Heart left ventricle (tissue), 16 donors: ENCODE measurements around the gene RNF182. TPM values are rescaled to one million over a fixed set of nuclear protein-coding genes. Genes with fewer than 3 reads are reported as not detected.

Experiments used
- ATAC-seq, 4 donors: fragments of 200-7000 bp; cut with Tn5 transposase; one replicate each; pipeline ENCODE4 v1.9.1; 2020 to 2022; ENCODE audit warnings: moderate library complexity in 4 of 4, mild to moderate bottlenecking in 3 of 4, moderate number of reproducible peaks in 1 of 4
- DNase-seq, 5 donors: peaks; one replicate each; pipeline ENCODE4 v3.0.0-alpha.2; 2020
- H3K27ac ChIP-seq, 12 donors: fragments of 200-600 bp; sonication (generic) in 4 of 12; one replicate each; pipeline versions ENCODE4 v1.5.0 to v1.8.0; 2016 to 2022; ENCODE audit warnings: mild to moderate bottlenecking in 2 of 12
- H3K27me3 ChIP-seq, 9 donors: fragments of 200-600 bp; sonication (generic) in 2 of 9; one replicate each; pipeline versions ENCODE4 v1.5.1 to v1.8.0; 2016 to 2022; ENCODE audit warnings: mild to moderate bottlenecking in 3 of 9
- H3K36me3 ChIP-seq, 9 donors: fragments of 200-600 bp; sonication (generic) in 2 of 9; one replicate each; pipeline versions ENCODE4 v1.5.0 to v1.8.0; 2018 to 2022; ENCODE audit warnings: mild to moderate bottlenecking in 2 of 9
- H3K4me1 ChIP-seq, 12 donors: fragments of 200-600 bp; sonication (generic) in 4 of 12; one replicate each; pipeline versions ENCODE4 v1.5.0 to v1.8.0; 2016 to 2022; ENCODE audit warnings: mild to moderate bottlenecking in 3 of 12
- H3K4me3 ChIP-seq, 12 donors: fragments of 200-600 bp; sonication (generic) in 4 of 12; one replicate each; pipeline versions ENCODE4 v1.5.0 to v1.8.0; 2017 to 2022; ENCODE audit warnings: mild to moderate bottlenecking in 9 of 12, moderate library complexity in 4 of 12
- H3K9me3 ChIP-seq, 12 donors: fragments of 200-600 bp; sonication (generic) in 4 of 12; one replicate each; pipeline versions ENCODE4 v1.5.0 to v1.8.0; 2016 to 2022; ENCODE audit warnings: mild to moderate bottlenecking in 1 of 12
- POLR2A ChIP-seq, 2 donors: fragments of 450-650 bp; IDR thresholded peaks; one replicate each; pipeline ENCODE4 v1.6.1; 2017; ENCODE audit warnings: antibody characterized with exemption in 2 of 2, mild to moderate bottlenecking in 2 of 2, moderate library complexity in 2 of 2
- WGBS, 4 donors: extraction: QIAGEN DNeasy Blood & Tissue Kit in 2 of 4; methylation state at CpG; one replicate each; pipeline versions ENCODE4 v1.1.5 to v1.1.7; 2013 to 2018; 5-methylcytosine and 5-hydroxymethylcytosine counted together
- intact Hi-C, 10 donors: fragments of 100-400 bp; cut with DNase I; formaldehyde crosslinking; loops; one replicate each; pipeline versions ENCODE4 v1.11.1 to v1.14.2; 2022
- polyA plus RNA-seq, 2 donors: library from polyadenylated mRNA; stranded (reverse); fragments of 200-250 nt; gene quantifications; one replicate each; pipeline ENCODE4 v1.2.3, GENCODE V29; 2013
- total RNA-seq, 9 donors: library from RNA; depleted of rRNA in 2 of 9; stranded (reverse); fragments of >200 nt in 2 of 9; fragmentation: NEBNext Ultra II Directional in 3 of 9; extraction: Animal tissue kit (Norgen Biotek cat#: 25700) in 3 of 9; gene quantifications; one replicate each; pipeline versions ENCODE4 v1.1.0 to v1.2.4, GENCODE V29; 2016 to 2023
- TF ChIP-seq, protein P1 (sequence below), 12 donors: fragments of 200-600 bp; sonication (generic) in 4 of 12; IDR thresholded peaks; one replicate each; pipeline versions ENCODE4 v1.5.0 to v1.8.0; 2018 to 2022; ENCODE audit warnings: antibody characterized with exemption in 12 of 12, mild to moderate bottlenecking in 5 of 12
- donor health status: ischemic (EF 13 %, LVEDD 7.1; RV severe dilation, severe dysfunction).
- donor health status: healthy with polysubstance abuse.
- donor health status: DM: no; HTN: yes; CAD: no.
- donor health status: DM: no; HTN: no; CAD: no.
- donor health status: ischemic (EF 25% LVEDD 6.9; RV normal size, moderate dysfunction).
- donor health status: ischemic (EF 25% LVEDD 5.7; RV mildly dilated, moderate dysfunction).
- donor health status: healthy.
- donor health status: DM: yes; HTN: yes; CAD: no.
- donor health status: ischemic (EF 35%, LVEDD 5.7; RV mildly dilated, moderate dysfunction).
- donor health status: nonischemic (EF 11% LVEDD 7.7; RV severe dilation, severe dysfunction).
- donor health status: DM: yes; HTN: yes; CAD: no.
- donor health status: PGD.
- donor health status: ischemic (EF 29% LVEDD 5.4; RV normal size, mild dysfunction).
- donor health status: nonischemic (EF 23%, LVEDD 6.1; RV moderate dilation, normal function).

RNF182 gene
- total and polyA plus RNA-seq, 11 donors = 0.07 to 0.75 (median 0.39) TPM; not detected in 8

GRCh38 chr6:13913226-13914001 is 11.3 kb upstream of the RNF182 start:
- DNase-seq = no peak
- intact Hi-C loops = loop anchor here in 4 of 10 donors (5.0 kb wide), 4 partner anchors 134 to 234 kb away; no protein-coding TSS in a partner anchor
- H3K27me3 ChIP-seq = peaks cover 0 to 14% (median 3%) of the 10 kb centered on the region in 9 donors

GRCh38 chr6:13914351-13914750 is 10.4 kb upstream of the RNF182 start:
- ATAC-seq = no peak
- H3K4me1 ChIP-seq = peaks cover 0 to 3% (median 0%) of the 10 kb centered on the region in 12 donors
- H3K36me3 ChIP-seq = no peaks in the 10 kb centered on the region
- H3K27ac ChIP-seq = no peak overlapping the region
- WGBS, 4 donors = 41 to 74% (median 45%) methylated on average over 2 of the region's 2 CpGs
- no peaks in the 10 kb centered on the region for H3K9me3 ChIP-seq
- intact Hi-C loops = loop anchor here in 4 of 10 donors (5.0 kb wide), 4 partner anchors 133 to 233 kb away; no protein-coding TSS in a partner anchor
- no peak for DNase-seq
- peaks cover 0 to 22% (median 3%) of the 10 kb centered on the region in 9 donors for H3K27me3 ChIP-seq
- H3K4me3 ChIP-seq = no peak overlapping the region
- TF ChIP-seq, protein P1, sequence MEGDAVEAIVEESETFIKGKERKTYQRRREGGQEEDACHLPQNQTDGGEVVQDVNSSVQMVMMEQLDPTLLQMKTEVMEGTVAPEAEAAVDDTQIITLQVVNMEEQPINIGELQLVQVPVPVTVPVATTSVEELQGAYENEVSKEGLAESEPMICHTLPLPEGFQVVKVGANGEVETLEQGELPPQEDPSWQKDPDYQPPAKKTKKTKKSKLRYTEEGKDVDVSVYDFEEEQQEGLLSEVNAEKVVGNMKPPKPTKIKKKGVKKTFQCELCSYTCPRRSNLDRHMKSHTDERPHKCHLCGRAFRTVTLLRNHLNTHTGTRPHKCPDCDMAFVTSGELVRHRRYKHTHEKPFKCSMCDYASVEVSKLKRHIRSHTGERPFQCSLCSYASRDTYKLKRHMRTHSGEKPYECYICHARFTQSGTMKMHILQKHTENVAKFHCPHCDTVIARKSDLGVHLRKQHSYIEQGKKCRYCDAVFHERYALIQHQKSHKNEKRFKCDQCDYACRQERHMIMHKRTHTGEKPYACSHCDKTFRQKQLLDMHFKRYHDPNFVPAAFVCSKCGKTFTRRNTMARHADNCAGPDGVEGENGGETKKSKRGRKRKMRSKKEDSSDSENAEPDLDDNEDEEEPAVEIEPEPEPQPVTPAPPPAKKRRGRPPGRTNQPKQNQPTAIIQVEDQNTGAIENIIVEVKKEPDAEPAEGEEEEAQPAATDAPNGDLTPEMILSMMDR (IDR thresholded peaks at IDR 0.05) = no peak
- TF ChIP-seq POLR2A (IDR thresholded peaks at IDR 0.05) = no peak

More at GRCh38 chr6:13913226-13914001, 11.3 kb upstream of the RNF182 start:
- TF ChIP-seq, protein P1 (IDR thresholded peaks at IDR 0.05) = no peak
- no peak for TF ChIP-seq POLR2A (IDR thresholded peaks at IDR 0.05)
- Histone ChIP-seq H3K4me3 (no peak overlapping the region), H3K4me1 (peaks cover 0 to 3% (median 0%) of the 10 kb centered on the region in 12 donors), H3K9me3 (no peaks in the 10 kb centered on the region), H3K36me3 (no peaks in the 10 kb centered on the region), H3K27ac (no peak overlapping the region)
- 68 to 76% (median 72%) methylated on average over 8 of the region's 8 CpGs for WGBS, 4 donors
- ATAC-seq = no peak

DNA sequence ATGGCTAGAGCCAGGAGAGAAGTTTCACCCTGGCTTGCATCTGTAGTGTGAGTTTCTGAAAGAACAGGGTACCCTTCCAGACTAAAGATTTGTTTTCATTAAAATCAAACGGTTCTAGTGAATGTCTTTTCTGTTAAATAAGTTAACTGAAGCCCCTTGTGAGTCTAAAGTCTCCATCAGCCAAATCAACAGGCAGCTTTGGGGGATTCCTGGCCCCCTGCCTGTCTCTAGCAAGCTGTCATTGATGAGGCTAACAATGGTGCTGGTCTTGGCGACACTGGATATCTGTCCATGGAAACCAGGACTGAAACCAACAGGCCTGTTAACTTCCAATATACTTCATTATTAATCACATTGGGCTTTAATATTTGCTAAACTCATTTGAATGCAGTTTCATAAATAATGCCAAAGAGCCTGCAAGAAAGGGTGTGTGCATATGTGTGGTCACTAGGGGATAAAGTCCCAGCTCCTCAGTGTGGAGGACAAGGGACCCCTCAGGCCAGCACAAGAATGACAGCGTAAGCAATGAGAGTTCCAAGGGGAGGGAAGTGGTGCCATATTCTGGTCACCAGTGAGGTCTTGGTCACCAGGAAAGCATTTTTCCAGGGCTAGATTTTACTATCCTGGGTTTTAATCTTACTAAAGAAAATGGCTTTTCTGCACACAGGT is 9.1 kb upstream of the RNF182 start:
- Histone ChIP-seq H3K27me3 (peaks cover 0 to 27% (median 3%) of the 10 kb centered on the region in 9 donors), H3K27ac (no peak overlapping the region), H3K36me3 (no peaks in the 10 kb centered on the region), H3K4me3 (no peak overlapping the region), H3K9me3 (no peaks in the 10 kb centered on the region), H3K4me1 (peaks cover 0 to 3% (median 0%) of the 10 kb centered on the region in 12 donors)
- WGBS, 4 donors = 84 to 90% (median 88%) methylated on average over 3 of the region's 3 CpGs
- TF ChIP-seq, protein P1 (IDR thresholded peaks at IDR 0.05) = no peak
- TF ChIP-seq POLR2A (IDR thresholded peaks at IDR 0.05) = no peak
- intact Hi-C loops = no loop called here
- DNase-seq (no peak), ATAC-seq (no peak)
